HepG2 (cell line): ENCODE data around the gene RTN4RL2. TPM values are rescaled to one million over a fixed set of nuclear protein-coding genes. Genes with fewer than 3 reads are reported as not detected.

Experiments used
- ARHGAP35 ChIP-seq: sonication (generic); formaldehyde crosslinking; IDR thresholded peaks from 2 replicates; pipeline ENCODE4 v1.9.0; 2022; ENCODE audit warnings: mild to moderate bottlenecking, inconsistent platforms, moderate library complexity, missing genetic modification reagents, borderline replicate concordance
- ASH2L ChIP-seq: fragments of 300-600, 200-600 bp; sonication (generic); IDR thresholded peaks from 2 replicates; pipeline ENCODE4 v1.7.0; 2017; ENCODE audit warnings: low read depth, mild to moderate bottlenecking, moderate library complexity, mixed read lengths, low read length; ENCODE audit not compliant: insufficient read length
- FOXJ3 ChIP-seq: sonication (generic); formaldehyde crosslinking; IDR thresholded peaks from 2 replicates; pipeline ENCODE4 v1.4.0; 2020; ENCODE audit warnings: missing genetic modification reagents, mild to moderate bottlenecking, borderline replicate concordance
- GATAD2A ChIP-seq: IDR thresholded peaks from 2 replicates; pipeline ENCODE4 v1.6.1; 2016
- HDAC1 ChIP-seq: sonication (generic); formaldehyde crosslinking; IDR thresholded peaks from 2 replicates; pipeline ENCODE4 v1.5.1; 2020; ENCODE audit warnings: mild to moderate bottlenecking, missing genetic modification reagents
- HHEX ChIP-seq: IDR thresholded peaks from 2 replicates; pipeline ENCODE4 v1.6.1; 2016; ENCODE audit warnings: control low read depth
- HNF4G ChIP-seq, 2 experiments: sonication (generic) in 1 of 2; formaldehyde crosslinking in 1 of 2; IDR thresholded peaks; 2 replicates each; pipeline versions ENCODE4 v1.4.0 to v1.6.1; 2011 to 2020; ENCODE audit warnings: borderline replicate concordance in 2 of 2, low read depth in 2 of 2, mild to moderate bottlenecking in 2 of 2, low read length in 1 of 2, missing genetic modification reagents in 1 of 2, moderate library complexity in 1 of 2
- KAT8 ChIP-seq: IDR thresholded peaks from 2 replicates; pipeline ENCODE4 v1.6.1; 2016; ENCODE audit warnings: missing genetic modification reagents, missing compliant biosample characterization
- NFIC ChIP-seq: IDR thresholded peaks from 2 replicates; pipeline ENCODE4 v1.6.1; 2012; ENCODE audit warnings: mild to moderate bottlenecking, low read length, inconsistent platforms
- RARA ChIP-seq: IDR thresholded peaks from 2 replicates; pipeline ENCODE4 v1.6.1; 2016; ENCODE audit warnings: missing genetic modification reagents, missing compliant biosample characterization
- RBFOX2 ChIP-seq: fragments of 200-400 bp; formaldehyde crosslinking; IDR thresholded peaks from 2 replicates; pipeline ENCODE4 v1.6.1; 2017; ENCODE audit warnings: low read depth, mild to moderate bottlenecking, low read length
- SAP130 ChIP-seq: IDR thresholded peaks from 2 replicates; pipeline ENCODE4 v1.6.1; 2016; ENCODE audit warnings: low read depth
- SKI ChIP-seq: fragments of 450-650 bp; IDR thresholded peaks from one replicate; pipeline ENCODE4 v1.6.1; 2018; ENCODE audit warnings: mild to moderate bottlenecking; ENCODE audit not compliant: partially characterized antibody
- SMARCE1 ChIP-seq: fragments of 450-650 bp; IDR thresholded peaks from 2 replicates; pipeline ENCODE4 v1.6.1; 2017; ENCODE audit warnings: borderline replicate concordance
- SMC3 ChIP-seq: IDR thresholded peaks from 2 replicates; pipeline ENCODE4 v1.6.1; 2011; ENCODE audit warnings: low read length, improper control_type of control experiment
- SNRNP70 ChIP-seq: fragments of 200-400 bp; formaldehyde crosslinking; IDR thresholded peaks from 2 replicates; pipeline ENCODE4 v1.6.1; 2017; ENCODE audit warnings: mild to moderate bottlenecking, low read depth, low read length, moderate library complexity
- SP140L ChIP-seq: sonication (generic); formaldehyde crosslinking; IDR thresholded peaks from 2 replicates; pipeline ENCODE4 v1.4.0; 2020; ENCODE audit warnings: missing genetic modification reagents, borderline replicate concordance
- ZFAT ChIP-seq: sonication (generic); formaldehyde crosslinking; conservative IDR thresholded peaks from 2 replicates; pipeline ENCODE4 v1.8.1; 2023; ENCODE audit warnings: missing genetic modification reagents, inconsistent platforms
- ZNF205 ChIP-seq: IDR thresholded peaks from 2 replicates; pipeline ENCODE4 v1.6.1; 2018; ENCODE audit warnings: missing biosample characterization, missing genetic modification reagents
- ZNF274 ChIP-seq: sonication (generic); formaldehyde crosslinking; IDR thresholded peaks from 2 replicates; pipeline ENCODE4 v1.5.1; 2020; ENCODE audit warnings: mild to moderate bottlenecking, missing genetic modification reagents
- ZNF775 ChIP-seq: sonication (generic); formaldehyde crosslinking; IDR thresholded peaks from 2 replicates; pipeline ENCODE4 v1.4.0; 2020; ENCODE audit warnings: missing genetic modification reagents, mild to moderate bottlenecking, moderate library complexity, borderline replicate concordance
- polyA plus RNA-seq, 8 experiments: library from polyadenylated mRNA; depleted of rRNA in 3 of 8; stranded (reverse) in 7 of 8; unstranded in 1 of 8; fragments of >200 nt; fragmentation: Illumina TruSeq in 4 of 8; extraction: Trizol in 4 of 8; gene quantifications; 2 replicates each; pipeline versions ENCODE4 v1.2.1 to v1.2.3, GENCODE V29; 2011 to 2016; ENCODE audit warnings: low read depth in 4 of 8, missing spikeins in 1 of 8, mixed read lengths in 1 of 8; ENCODE audit not compliant: insufficient read depth in 1 of 8
- total RNA-seq, 5 experiments: library from RNA; depleted of rRNA; stranded (reverse); fragments of >200 nt; fragmentation: Illumina TruSeq; extraction: Trizol; gene quantifications; 2 replicates each; pipeline ENCODE4 v1.2.3, GENCODE V29; 2016; ENCODE audit warnings: low read depth in 1 of 5
- TF ChIP-seq, protein P1 (sequence below): sonication (generic); formaldehyde crosslinking; IDR thresholded peaks from 2 replicates; pipeline ENCODE4 v1.4.0; 2020; ENCODE audit warnings: missing genetic modification reagents
- TF ChIP-seq, protein P2 (sequence below): sonication (generic); formaldehyde crosslinking; conservative IDR thresholded peaks from 2 replicates; pipeline ENCODE4 v1.4.0; 2020; ENCODE audit warnings: missing genetic modification reagents
- TF ChIP-seq, protein P3 (sequence below): conservative IDR thresholded peaks from 2 replicates; pipeline ENCODE4 v1.6.1; 2018; ENCODE audit warnings: missing genetic modification reagents
- TF ChIP-seq, protein P4 (sequence below): sonication (generic); formaldehyde crosslinking; IDR thresholded peaks from 2 replicates; pipeline ENCODE4 v1.4.0; 2020; ENCODE audit warnings: mild to moderate bottlenecking, missing genetic modification reagents, borderline replicate concordance

The RTN4RL2 gene
- total and polyA plus RNA-seq, 2 of the 13 experiments (the other 11 are each of a cell fraction or from before 2014, with no cell fraction given): 1.3 to 4.3 TPM

DNA sequence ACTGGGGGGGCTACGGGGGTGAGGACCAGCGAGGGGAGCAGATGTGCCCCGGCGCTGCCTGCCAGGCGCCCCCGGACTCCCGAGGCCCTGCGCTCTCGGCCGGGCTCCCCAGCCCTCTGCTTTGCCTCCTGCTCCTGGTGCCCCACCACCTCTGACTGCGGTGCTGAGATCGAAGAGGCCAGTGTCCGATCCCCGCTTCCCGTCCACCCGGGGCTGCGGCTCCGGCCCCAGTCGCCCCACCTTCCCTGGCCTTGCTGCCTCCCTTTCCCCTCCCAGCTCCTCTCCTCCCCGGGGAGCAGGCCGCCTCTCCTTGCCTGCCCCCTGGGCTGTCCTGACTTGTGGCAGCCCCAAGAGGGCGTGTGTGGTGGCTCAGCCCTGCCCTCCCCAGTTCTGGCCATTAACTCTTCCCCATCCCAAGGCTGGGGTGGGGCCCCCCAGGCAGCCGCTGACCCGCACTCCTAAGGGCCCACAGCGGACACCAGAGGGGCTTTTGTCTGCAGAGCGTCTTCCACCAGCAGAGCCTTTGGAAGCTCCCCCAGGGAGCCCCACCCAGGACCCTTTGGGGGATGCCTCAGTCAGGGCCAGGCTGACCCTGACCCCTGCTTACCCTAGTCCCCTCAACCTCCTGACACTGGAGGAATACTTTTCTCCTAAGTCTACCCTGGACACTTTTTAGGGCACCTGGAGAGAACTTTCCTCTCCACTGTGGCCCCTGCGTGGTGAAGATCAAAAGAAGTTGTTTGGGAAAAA is 16.6 kb downstream of the RTN4RL2 start (continued):
- TF ChIP-seq NFIC (no peak), ARHGAP35 (CRISPR knock-in tag) (no peak), ZNF775 (CRISPR knock-in tag) (no peak), SAP130 (no peak), FOXJ3 (no peak), SP140L (CRISPR knock-in tag) (no peak), HDAC1 (no peak), ASH2L (no peak), GATAD2A (CRISPR knock-in tag) (no peak), RBFOX2 (peak; percentile 30), ZNF274 (CRISPR knock-in tag) (no peak), KAT8 (CRISPR knock-in tag) (no peak), ZFAT (CRISPR knock-in tag) (no peak), ZNF205 (CRISPR knock-in tag) (no peak), SKI (no peak), HHEX (CRISPR knock-in tag) (no peak), SMARCE1 (no peak), SMC3 (no peak), SNRNP70 (no peak), RARA (CRISPR knock-in tag) (no peak), HNF4G (IDR thresholded peaks at IDR 0.05; ENCODE audit: borderline replicate concordance, low read depth, low read length) (no peak), HNF4G (CRISPR knock-in tag; IDR thresholded peaks at IDR 0.05; ENCODE audit: borderline replicate concordance, low read depth) (no peak)
- TF ChIP-seq, protein P1, sequence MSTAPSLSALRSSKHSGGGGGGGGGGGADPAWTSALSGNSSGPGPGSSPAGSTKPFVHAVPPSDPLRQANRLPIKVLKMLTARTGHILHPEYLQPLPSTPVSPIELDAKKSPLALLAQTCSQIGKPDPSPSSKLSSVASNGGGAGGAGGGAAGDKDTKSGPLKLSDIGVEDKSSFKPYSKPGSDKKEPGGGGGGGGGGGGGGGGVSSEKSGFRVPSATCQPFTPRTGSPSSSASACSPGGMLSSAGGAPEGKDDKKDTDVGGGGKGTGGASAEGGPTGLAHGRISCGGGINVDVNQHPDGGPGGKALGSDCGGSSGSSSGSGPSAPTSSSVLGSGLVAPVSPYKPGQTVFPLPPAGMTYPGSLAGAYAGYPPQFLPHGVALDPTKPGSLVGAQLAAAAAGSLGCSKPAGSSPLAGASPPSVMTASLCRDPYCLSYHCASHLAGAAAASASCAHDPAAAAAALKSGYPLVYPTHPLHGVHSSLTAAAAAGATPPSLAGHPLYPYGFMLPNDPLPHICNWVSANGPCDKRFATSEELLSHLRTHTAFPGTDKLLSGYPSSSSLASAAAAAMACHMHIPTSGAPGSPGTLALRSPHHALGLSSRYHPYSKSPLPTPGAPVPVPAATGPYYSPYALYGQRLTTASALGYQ (CRISPR knock-in tag): no peak
- TF ChIP-seq, protein P2, sequence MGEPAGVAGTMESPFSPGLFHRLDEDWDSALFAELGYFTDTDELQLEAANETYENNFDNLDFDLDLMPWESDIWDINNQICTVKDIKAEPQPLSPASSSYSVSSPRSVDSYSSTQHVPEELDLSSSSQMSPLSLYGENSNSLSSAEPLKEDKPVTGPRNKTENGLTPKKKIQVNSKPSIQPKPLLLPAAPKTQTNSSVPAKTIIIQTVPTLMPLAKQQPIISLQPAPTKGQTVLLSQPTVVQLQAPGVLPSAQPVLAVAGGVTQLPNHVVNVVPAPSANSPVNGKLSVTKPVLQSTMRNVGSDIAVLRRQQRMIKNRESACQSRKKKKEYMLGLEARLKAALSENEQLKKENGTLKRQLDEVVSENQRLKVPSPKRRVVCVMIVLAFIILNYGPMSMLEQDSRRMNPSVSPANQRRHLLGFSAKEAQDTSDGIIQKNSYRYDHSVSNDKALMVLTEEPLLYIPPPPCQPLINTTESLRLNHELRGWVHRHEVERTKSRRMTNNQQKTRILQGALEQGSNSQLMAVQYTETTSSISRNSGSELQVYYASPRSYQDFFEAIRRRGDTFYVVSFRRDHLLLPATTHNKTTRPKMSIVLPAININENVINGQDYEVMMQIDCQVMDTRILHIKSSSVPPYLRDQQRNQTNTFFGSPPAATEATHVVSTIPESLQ (CRISPR knock-in tag): no peak
- TF ChIP-seq, protein P3, sequence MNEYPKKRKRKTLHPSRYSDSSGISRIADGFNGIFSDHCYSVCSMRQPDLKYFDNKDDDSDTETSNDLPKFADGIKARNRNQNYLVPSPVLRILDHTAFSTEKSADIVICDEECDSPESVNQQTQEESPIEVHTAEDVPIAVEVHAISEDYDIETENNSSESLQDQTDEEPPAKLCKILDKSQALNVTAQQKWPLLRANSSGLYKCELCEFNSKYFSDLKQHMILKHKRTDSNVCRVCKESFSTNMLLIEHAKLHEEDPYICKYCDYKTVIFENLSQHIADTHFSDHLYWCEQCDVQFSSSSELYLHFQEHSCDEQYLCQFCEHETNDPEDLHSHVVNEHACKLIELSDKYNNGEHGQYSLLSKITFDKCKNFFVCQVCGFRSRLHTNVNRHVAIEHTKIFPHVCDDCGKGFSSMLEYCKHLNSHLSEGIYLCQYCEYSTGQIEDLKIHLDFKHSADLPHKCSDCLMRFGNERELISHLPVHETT: no peak
- TF ChIP-seq, protein P4, sequence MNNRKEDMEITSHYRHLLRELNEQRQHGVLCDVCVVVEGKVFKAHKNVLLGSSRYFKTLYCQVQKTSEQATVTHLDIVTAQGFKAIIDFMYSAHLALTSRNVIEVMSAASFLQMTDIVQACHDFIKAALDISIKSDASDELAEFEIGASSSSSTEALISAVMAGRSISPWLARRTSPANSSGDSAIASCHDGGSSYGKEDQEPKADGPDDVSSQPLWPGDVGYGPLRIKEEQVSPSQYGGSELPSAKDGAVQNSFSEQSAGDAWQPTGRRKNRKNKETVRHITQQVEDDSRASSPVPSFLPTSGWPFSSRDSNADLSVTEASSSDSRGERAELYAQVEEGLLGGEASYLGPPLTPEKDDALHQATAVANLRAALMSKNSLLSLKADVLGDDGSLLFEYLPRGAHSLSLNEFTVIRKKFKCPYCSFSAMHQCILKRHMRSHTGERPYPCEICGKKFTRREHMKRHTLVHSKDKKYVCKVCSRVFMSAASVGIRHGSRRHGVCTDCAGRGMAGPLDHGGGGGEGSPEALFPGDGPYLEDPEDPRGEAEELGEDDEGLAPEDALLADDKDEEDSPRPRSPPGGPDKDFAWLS (CRISPR knock-in tag): no peak
